ENCODE data around the gene SMTNL2.
"Not testable (repeated sequence)": the region's sequence is repeated elsewhere in the genome, so short reads cannot be mapped to it uniquely, and the experiment has no call there.

SMTNL2 gene

DNA sequence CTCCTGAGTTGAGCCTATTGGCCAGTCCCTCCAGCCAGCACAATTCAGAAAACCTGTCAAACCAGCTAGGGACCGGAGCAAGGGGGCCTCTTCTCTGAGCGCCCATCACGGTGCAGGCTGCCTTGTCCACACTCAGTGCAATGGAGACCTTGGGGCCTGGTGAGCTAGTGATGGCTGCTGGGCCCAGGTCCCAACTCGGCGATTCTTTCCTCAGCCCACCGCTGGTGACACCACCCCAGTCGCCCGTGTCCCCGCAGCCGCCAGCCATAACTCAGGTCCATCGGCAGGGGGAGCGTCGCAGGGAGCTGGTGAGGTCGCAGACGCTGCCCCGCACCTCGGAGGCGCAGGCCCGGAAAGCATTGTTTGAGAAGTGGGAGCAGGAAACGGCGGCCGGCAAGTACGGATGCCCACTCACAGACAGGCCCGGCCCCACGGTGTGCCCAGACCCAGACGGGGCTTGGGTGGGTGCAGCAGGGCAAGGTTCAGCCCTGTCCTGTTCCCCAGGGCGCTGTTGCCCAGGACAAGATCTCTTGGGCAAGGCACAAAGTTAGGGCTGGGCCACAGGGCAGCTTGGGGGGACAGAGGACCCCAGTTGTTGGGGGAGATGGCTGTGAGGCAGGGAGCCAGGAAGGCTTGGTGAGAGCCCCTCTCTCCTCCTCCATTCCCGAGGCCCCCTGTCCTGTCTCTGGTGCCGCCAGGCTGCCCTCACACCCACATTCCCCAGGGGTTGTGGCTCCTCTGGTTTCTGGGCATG lies 10.8 kb downstream of the SMTNL2 start:
- Mint-ChIP-seq H3K4me3 (no peak overlapping the region), H3K27me3 (no peaks in the 10 kb centered on the region), H3K9me3 (no peaks in the 10 kb centered on the region), H3K27ac (no peak overlapping the region), H3K36me3 (ENCODE audit: low read depth) (no peaks in the 10 kb centered on the region), H3K4me1 (ENCODE audit: low read depth) (peaks cover 4% of the 10 kb centered on the region)

DNA sequence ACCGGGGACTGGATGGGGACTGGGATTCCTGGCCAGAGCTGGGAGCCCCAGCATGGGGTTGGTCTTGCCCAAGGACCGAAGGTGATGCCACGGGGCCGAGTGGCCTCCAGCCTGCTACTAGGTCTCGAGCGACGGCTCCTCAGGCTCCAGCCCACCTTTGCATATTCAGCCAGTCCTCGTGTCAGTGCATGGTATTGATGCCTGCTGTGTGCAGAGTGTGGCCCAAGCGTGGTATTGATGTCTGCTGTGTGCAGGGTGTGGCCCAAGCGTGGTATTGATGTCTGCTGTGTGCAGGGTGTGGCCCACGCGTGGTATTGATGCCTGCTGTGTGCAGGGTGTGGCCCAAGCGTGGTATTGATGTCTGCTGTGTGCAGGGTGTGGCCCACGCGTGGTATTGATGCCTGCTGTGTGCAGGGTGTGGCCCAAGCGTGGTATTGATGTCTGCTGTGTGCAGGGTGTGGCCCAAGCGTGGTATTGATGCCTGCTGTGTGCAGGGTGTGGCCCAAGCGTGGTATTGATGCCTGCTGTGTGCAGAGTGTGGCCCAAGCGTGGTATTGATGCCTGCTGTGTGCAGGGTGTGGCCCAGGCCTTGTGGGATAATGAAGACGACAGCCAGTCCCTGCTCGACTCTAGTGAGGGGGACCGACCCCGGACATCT lies 11.5 kb downstream of the SMTNL2 start:
- H3K27ac Mint-ChIP-seq; H3K4me1 Mint-ChIP-seq (ENCODE audit: low read depth); H3K27me3 Mint-ChIP-seq; H3K36me3 Mint-ChIP-seq (ENCODE audit: low read depth); H3K9me3 Mint-ChIP-seq; H3K4me3 Mint-ChIP-seq: not testable (repeated sequence)

DNA sequence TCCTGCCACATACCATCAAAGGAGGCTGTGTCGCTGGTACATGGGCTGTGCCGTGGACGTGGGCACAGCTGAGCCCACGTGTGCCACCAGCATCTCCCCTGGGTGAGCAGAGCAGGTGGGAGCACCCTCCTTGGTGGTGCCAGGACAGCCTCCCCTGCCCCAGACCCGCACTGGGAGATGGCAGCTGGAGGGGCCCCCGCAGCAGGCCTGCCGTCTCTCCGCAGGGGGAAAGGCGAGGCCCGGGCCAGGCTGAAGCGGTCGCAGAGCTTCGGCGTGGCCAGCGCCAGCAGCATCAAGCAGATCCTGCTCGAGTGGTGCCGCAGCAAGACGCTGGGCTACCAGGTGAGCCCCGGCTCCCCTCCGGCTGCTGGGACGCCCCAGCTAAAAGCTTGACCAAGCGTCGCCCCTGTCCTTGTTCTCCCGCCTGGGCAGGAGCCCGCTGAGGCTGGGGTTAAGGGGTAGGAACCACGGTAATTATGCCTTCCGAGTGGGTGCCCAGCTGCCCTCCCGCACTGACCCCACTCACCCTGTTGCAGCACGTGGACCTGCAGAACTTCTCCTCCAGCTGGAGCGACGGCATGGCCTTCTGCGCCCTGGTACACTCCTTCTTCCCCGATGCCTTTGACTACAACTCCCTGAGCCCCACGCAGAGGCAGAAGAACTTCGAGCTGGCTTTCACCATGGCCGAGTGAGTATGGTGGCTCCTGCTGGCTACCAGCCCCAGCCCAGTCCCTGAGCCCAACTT lies 12.5 kb downstream of the SMTNL2 start:
- H3K27ac Mint-ChIP-seq, result no peak overlapping the region

DNA sequence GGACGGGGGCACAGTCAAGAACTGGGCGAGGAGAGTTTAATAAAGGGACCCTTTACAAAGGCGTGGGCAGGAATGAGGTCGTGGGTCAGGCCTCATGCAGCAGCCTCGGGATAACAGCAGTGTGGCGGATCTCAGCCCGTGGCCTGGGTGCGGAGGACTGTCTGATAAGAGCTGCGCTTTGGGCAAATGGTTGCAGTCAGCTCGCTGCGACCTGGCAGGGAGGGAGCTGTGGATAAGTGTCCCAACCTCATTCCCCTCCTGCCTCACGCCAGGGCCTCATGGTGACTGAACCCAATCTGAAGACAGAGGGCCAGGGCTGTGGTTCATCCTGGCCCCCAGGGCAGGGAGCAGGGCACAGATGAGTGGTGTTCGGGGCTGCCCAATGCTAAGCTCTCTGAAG lies 13.6 kb downstream of the SMTNL2 start:
- Mint-ChIP-seq H3K4me3 (no peak overlapping the region), H3K4me1 (ENCODE audit: low read depth) (peaks cover 4% of the 10 kb centered on the region), H3K9me3 (no peaks in the 10 kb centered on the region), H3K36me3 (ENCODE audit: low read depth) (no peaks in the 10 kb centered on the region), H3K27ac (no peak overlapping the region), H3K27me3 (no peaks in the 10 kb centered on the region)

More for the DNA sequence above, 12.5 kb downstream of the SMTNL2 start:
- peaks cover 4% of the 10 kb centered on the region for H3K4me1 Mint-ChIP-seq (ENCODE audit: low read depth)
- H3K27me3 Mint-ChIP-seq, result no peaks in the 10 kb centered on the region
- no peaks in the 10 kb centered on the region for H3K36me3 Mint-ChIP-seq (ENCODE audit: low read depth)
- H3K9me3 Mint-ChIP-seq, result no peaks in the 10 kb centered on the region
- no peak overlapping the region for H3K4me3 Mint-ChIP-seq

DNA sequence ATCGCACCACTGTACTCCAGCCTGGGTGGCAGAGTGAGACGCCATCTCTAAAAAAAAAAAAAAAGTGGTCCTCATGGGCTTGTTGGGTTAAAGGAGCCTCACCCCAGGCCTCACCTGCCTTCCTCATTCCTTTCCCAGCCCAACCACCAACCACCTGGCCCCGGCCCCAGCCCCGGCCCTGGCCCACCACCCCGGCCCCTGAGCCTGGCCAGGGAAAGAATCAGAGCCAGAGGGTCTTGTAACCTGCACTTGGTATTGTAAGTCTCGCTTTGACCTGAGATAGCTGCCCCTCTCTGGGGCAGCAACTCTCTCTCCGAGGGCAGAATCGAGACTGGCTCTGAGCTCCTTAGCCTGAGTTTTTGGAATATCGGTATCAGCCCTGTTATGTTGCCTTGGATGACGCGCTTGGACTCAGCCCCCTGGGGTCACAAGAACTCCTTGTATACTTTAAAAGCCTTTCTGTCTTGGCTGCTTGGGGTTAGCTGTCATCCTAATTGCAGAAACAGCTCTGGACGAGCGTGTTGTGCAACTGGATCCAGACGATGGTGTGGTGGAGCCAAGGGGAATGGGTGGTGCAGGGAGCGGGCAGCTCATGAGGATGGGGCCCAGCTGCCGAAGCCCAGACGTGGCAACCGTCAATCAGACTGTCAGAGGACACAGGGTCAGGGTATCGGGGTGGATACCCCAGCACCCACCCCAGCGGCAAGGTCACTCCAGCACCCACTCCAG lies 14.6 kb downstream of the SMTNL2 start:
- Mint-ChIP-seq H3K27me3 (no peaks in the 10 kb centered on the region), H3K27ac (no peak overlapping the region), H3K36me3 (ENCODE audit: low read depth) (no peaks in the 10 kb centered on the region), H3K4me1 (ENCODE audit: low read depth) (peaks cover 4% of the 10 kb centered on the region), H3K4me3 (no peak overlapping the region), H3K9me3 (no peaks in the 10 kb centered on the region)

DNA sequence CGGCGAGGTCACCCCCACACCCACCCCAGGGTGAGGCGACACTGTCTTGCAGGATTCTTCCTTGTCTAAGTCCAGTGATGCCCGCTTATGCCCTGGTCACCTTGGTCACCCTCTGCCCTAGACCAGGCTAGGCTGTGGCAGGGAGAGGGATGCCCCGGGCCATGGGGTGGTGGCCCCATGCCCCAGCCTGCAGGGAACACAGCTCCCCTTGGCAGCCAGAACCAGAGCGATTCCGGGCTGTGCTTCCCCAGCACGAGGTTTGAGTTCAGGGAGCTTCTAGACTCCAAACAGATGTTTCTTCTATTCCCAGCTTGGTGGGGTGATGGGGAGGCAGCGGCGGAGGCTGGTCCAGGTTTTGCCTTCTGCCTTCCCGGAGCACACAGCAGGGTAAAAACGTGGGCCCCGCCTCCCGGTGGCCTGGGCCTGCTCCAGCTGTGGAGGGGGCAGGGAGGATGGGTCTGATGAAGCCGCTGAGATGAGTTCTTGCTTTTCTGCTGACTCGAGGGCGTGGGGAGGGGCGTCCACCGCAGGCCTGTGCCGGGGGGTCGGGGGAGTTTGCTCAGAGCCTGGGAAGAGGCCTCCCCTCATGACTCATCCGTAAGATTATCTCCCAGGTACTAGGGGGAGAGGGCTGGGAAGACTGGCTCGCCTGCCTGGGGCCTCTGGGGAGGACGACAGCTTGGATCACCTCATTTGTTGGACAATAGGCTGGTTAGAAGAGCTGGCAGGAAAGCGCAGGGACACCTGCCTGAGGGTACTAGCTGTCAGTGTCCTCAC lies 15.4 kb downstream of the SMTNL2 start:
- Mint-ChIP-seq H3K36me3 (ENCODE audit: low read depth) (no peaks in the 10 kb centered on the region), H3K27me3 (no peaks in the 10 kb centered on the region), H3K4me1 (ENCODE audit: low read depth) (peaks cover 4% of the 10 kb centered on the region), H3K9me3 (no peaks in the 10 kb centered on the region), H3K27ac (no peak overlapping the region), H3K4me3 (no peak overlapping the region)

DNA sequence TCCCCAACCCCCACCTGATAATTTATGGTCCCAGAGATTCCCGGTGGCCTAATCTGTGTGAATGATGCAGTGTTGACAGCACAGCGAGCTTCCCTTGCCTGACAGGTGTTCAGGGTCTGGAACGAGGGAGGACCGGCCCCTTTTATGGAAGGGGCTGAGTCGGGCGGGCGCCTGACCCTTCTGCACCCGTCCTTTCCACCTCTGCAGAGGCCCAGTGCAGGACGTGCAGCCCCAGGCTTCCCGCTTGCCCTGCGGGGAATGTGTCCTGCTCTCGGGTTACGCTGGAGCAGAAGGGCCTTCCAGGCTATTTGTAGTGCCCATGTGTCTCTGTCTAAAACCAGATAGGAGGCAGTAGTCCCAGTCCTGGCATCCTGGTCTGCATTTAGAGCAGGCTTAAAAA lies 16.2 kb downstream of the SMTNL2 start:
- no peaks in the 10 kb centered on the region for H3K9me3 Mint-ChIP-seq
- no peaks in the 10 kb centered on the region for H3K27me3 Mint-ChIP-seq
- H3K4me3 Mint-ChIP-seq, result no peak overlapping the region
- H3K36me3 Mint-ChIP-seq (ENCODE audit: low read depth), result no peaks in the 10 kb centered on the region
- H3K4me1 Mint-ChIP-seq (ENCODE audit: low read depth), result no peaks in the 10 kb centered on the region
- no peak overlapping the region for H3K27ac Mint-ChIP-seq

DNA sequence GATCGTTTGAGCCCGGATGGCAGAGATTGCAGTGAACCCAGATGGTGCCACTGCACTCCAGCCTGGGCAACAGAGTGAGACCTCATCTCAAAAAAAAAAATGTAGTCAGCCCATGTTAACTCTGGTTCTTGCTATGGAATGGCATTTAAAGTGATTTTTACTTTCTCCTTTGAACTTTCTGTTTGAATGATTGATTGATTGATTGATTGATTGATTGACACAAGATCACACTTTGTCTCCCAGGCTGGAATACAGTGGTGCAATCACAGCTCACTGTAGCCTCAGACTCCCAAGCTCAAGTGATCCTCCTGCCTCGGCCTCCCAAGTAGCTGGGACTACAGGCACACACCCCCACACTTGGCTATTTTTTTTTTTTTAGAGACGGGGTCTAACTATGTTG lies 17.0 kb downstream of the SMTNL2 start:
- Mint-ChIP-seq H3K27ac (no peak overlapping the region), H3K27me3 (no peaks in the 10 kb centered on the region)

DNA sequence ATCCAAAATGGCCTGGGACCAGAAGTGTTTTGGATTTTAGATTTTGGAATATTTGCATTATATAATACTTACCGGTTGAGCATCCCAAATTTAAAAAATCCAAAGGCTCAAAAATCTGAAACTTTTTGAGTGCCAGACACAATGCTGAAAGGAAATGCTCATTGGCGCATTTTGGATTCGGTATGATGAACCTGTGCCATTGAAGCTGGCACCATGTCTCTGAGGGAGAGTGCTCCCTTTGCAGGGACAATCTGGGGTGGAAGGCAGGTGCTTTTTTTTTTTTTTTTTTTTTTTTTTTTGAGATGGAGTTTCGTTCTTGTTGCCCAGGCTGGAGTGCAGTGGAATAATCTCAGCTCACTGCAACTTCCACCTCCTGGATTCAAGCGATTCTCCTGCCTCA lies 17.7 kb downstream of the SMTNL2 start:
- no peaks in the 10 kb centered on the region for H3K36me3 Mint-ChIP-seq (ENCODE audit: low read depth)
- H3K4me1 Mint-ChIP-seq (ENCODE audit: low read depth), result no peaks in the 10 kb centered on the region
- H3K4me3 Mint-ChIP-seq, result no peak overlapping the region
- no peaks in the 10 kb centered on the region for H3K27me3 Mint-ChIP-seq
- H3K9me3 Mint-ChIP-seq, result no peaks in the 10 kb centered on the region
- no peak overlapping the region for H3K27ac Mint-ChIP-seq

More for the DNA sequence above, 17.0 kb downstream of the SMTNL2 start:
- no peaks in the 10 kb centered on the region for H3K4me1 Mint-ChIP-seq (ENCODE audit: low read depth)
- no peaks in the 10 kb centered on the region for H3K36me3 Mint-ChIP-seq (ENCODE audit: low read depth)
- H3K4me3 Mint-ChIP-seq, result no peak overlapping the region
- H3K9me3 Mint-ChIP-seq, result no peaks in the 10 kb centered on the region

DNA sequence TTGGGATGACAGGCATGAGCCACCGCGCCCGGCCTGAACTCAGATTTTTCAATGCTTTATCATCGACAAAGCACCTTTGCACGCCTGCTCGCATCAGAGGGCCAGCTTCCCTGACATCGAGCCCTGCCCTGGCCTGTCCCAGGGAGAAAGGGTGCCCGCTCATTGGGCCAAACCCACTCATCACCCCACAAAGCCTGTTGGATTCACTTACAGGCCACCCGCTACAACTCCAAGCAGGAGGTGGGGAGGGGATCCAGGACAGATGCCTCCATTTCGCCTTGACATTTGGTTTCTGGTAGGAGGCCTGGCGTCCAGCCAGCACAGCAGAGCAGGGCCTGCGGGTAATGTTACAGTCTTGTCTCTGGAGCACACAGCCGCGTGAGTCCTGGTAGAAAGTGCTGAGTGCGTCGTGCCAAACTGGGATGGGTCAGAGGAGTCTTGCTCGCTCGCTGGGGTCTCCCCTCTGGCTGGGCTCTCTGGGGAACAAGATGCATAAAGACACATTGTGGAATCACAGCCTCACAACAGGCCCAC lies 19.8 kb downstream of the SMTNL2 start:
- Mint-ChIP-seq H3K27me3 (peaks cover 14% of the 10 kb centered on the region), H3K4me3 (no peak overlapping the region), H3K27ac (no peak overlapping the region), H3K4me1 (ENCODE audit: low read depth) (no peaks in the 10 kb centered on the region), H3K36me3 (ENCODE audit: low read depth) (no peaks in the 10 kb centered on the region), H3K9me3 (no peaks in the 10 kb centered on the region)

DNA sequence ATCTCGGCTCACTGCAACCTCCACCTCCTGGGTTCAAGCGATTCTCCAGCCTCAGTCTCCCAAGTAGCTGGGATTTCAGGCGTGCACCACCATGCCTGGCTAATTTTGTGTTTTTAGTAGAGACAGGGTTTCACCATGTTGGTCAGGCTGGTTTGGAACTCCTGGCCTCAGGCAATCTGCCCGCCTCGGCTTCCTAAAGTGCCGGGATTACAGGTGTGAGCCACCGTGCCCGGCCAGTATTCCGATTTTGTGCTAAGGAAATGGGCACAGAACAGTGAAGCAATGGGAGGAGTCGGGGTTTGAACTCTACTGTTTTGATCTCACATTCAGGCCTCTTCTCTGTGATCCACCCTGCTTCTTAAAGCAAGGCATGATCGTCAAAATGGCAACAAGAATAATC lies 20.4 kb downstream of the SMTNL2 start:
- H3K27me3 Mint-ChIP-seq, result peaks cover 19% of the 10 kb centered on the region
- H3K36me3 Mint-ChIP-seq (ENCODE audit: low read depth); H3K4me3 Mint-ChIP-seq; H3K4me1 Mint-ChIP-seq (ENCODE audit: low read depth); H3K27ac Mint-ChIP-seq; H3K9me3 Mint-ChIP-seq: not testable (repeated sequence)

DNA sequence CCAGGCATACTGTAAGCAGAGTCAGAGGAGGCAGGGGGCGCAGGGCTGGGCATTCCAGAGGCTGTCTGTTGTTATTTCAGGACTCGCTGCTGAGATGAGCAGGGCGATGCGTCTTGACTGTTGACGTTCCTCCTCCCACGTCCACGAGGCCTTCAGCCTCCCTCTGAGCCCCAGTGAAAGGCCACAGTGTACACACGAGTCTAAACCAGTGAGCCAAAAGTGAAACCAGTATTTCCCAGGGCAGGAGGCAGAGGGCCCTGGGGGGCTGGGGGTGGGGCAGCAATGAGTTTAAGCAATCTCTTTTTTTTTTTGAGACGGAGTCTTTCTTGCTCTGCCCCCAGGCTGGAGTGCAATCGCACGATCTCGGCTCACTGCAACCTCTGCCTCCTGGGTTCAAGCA lies 21.5 kb downstream of the SMTNL2 start:
- H3K9me3 Mint-ChIP-seq, result no peaks in the 10 kb centered on the region
- H3K4me1 Mint-ChIP-seq (ENCODE audit: low read depth), result no peaks in the 10 kb centered on the region
- H3K36me3 Mint-ChIP-seq (ENCODE audit: low read depth), result no peaks in the 10 kb centered on the region
- H3K4me3 Mint-ChIP-seq, result no peak overlapping the region
- peaks cover 19% of the 10 kb centered on the region for H3K27me3 Mint-ChIP-seq
- H3K27ac Mint-ChIP-seq, result no peak overlapping the region

DNA sequence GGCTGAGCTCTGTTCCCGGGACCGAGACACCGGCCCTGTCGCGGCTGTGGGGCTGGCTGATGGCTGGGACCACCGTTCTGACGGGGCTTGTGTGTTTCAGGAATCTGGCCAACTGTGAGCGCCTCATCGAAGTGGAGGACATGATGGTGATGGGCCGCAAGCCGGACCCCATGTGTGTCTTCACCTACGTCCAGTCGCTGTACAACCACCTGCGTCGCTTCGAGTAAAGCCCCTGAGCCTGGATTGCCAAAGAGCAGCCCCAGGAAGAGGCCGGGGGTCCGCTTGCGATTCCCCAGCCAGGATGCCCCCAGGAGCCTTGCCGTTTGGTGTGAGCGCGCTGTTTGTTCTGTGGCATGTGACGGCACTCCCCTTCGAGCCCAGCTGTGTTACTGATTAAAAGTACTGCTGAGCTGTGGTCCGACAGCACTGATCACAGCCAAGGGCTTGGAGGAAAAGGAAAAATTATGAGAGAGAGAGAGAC lies 23.0 kb downstream of the SMTNL2 start:
- H3K27ac Mint-ChIP-seq, result no peak overlapping the region
- peaks cover 23% of the 10 kb centered on the region for H3K27me3 Mint-ChIP-seq
- H3K36me3 Mint-ChIP-seq (ENCODE audit: low read depth), result no peaks in the 10 kb centered on the region
- no peaks in the 10 kb centered on the region for H3K4me1 Mint-ChIP-seq (ENCODE audit: low read depth)
- no peak overlapping the region for H3K4me3 Mint-ChIP-seq
- H3K9me3 Mint-ChIP-seq, result no peaks in the 10 kb centered on the region

DNA sequence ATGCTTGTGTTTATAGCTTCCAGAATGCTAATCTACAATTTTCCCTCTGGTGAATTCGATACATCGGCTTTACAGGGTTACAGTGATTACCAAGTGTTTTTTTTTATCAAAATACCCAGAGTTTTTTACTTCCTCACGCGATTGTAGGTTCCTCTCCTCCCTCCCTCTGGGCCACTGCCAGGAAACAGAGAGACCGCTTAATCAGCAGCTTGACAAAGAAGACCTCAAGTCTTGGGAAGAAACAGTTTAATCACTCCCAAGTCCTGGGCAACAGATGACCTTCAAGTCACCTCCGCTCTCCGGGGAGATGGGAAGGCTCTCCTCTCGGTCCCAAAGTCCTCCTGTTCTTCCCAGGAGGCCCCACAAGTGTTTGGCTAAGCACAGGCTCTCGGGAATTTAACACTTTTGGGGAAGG lies 23.5 kb downstream of the SMTNL2 start:
- H3K9me3 Mint-ChIP-seq, result no peaks in the 10 kb centered on the region
- H3K27ac Mint-ChIP-seq, result no peak overlapping the region
- H3K4me3 Mint-ChIP-seq, result no peak overlapping the region
- peaks cover 23% of the 10 kb centered on the region for H3K27me3 Mint-ChIP-seq
- H3K4me1 Mint-ChIP-seq (ENCODE audit: low read depth), result no peaks in the 10 kb centered on the region
- H3K36me3 Mint-ChIP-seq (ENCODE audit: low read depth), result no peaks in the 10 kb centered on the region
